GM23248 (cell line): ENCODE results near the gene GJD4. TPM values are rescaled to one million over a fixed set of nuclear protein-coding genes. Genes with fewer than 3 reads are reported as not detected.
A peak's percentile ranks its signal among the peaks of the same experiment; 100 is the strongest.

Experiments used
- DNase-seq: peaks from one replicate; pipeline ENCODE4 v3.0.0-alpha.2; 2015
- H2AFZ ChIP-seq: fragments of 200-600 bp; sonication (generic); 2 replicates; pipeline ENCODE4 v1.6.1; 2016; ENCODE audit warnings: antibody characterized with exemption
- H3F3A ChIP-seq: fragments of 200-600 bp; sonication (generic); 2 replicates; pipeline ENCODE4 v1.6.1; 2016; ENCODE audit warnings: mild to moderate bottlenecking, antibody characterized with exemption, mixed run types; ENCODE audit not compliant: insufficient read depth
- H3K27ac ChIP-seq: fragments of 200-600 bp; sonication (generic); 2 replicates; pipeline ENCODE4 v1.5.1; 2016; ENCODE audit warnings: mild to moderate bottlenecking
- H3K27me3 ChIP-seq: fragments of 200-600 bp; sonication (generic); replicated peaks from 2 replicates; pipeline ENCODE4 v1.6.1; 2016; ENCODE audit warnings: mild to moderate bottlenecking; ENCODE audit not compliant: insufficient read depth
- H3K36me3 ChIP-seq: fragments of 200-600 bp; sonication (generic); 2 replicates; pipeline ENCODE4 v1.6.1; 2016; ENCODE audit warnings: low read depth, mild to moderate bottlenecking
- H3K4me1 ChIP-seq: fragments of 200-600 bp; sonication (generic); 2 replicates; pipeline ENCODE4 v1.6.1; 2016; ENCODE audit warnings: mild to moderate bottlenecking; ENCODE audit not compliant: insufficient read depth
- H3K4me2 ChIP-seq: fragments of 200-600 bp; sonication (generic); one replicate; pipeline ENCODE4 v1.6.1; 2016; ENCODE audit warnings: mild to moderate bottlenecking; ENCODE audit not compliant: unreplicated experiment
- H3K4me3 ChIP-seq: fragments of 200-600 bp; sonication (generic); 2 replicates; pipeline ENCODE4 v1.5.1; 2016; ENCODE audit warnings: mild to moderate bottlenecking
- H3K79me2 ChIP-seq: fragments of 200-600 bp; sonication (generic); 2 replicates; pipeline ENCODE4 v1.6.1; 2016; ENCODE audit warnings: mild to moderate bottlenecking; ENCODE audit not compliant: insufficient read depth
- H3K9ac ChIP-seq: fragments of 200-600 bp; sonication (generic); 2 replicates; pipeline ENCODE4 v1.6.1; 2016; ENCODE audit warnings: mild to moderate bottlenecking
- H3K9me2 ChIP-seq: fragments of 200-600 bp; sonication (generic); 2 replicates; pipeline ENCODE4 v1.6.1; 2016; ENCODE audit warnings: mixed run types, mild to moderate bottlenecking, moderate library complexity; ENCODE audit not compliant: insufficient read depth
- H3K9me3 ChIP-seq: fragments of 200-600 bp; sonication (generic); one replicate; pipeline ENCODE4 v1.6.1; 2017; ENCODE audit warnings: low read depth
- H4K20me1 ChIP-seq: fragments of 200-600 bp; sonication (generic); 2 replicates; pipeline ENCODE4 v1.6.0; 2016; ENCODE audit not compliant: insufficient read depth
- EZH2 ChIP-seq: fragments of 200-600 bp; sonication (generic); IDR thresholded peaks from 2 replicates; pipeline ENCODE4 v1.6.1; 2018; ENCODE audit warnings: antibody characterized with exemption, mild to moderate bottlenecking; ENCODE audit not compliant: insufficient read depth, poor library complexity, severe bottlenecking
- EZH2phosphoT487 ChIP-seq: fragments of 200-600 bp; sonication (generic); IDR thresholded peaks from 2 replicates; pipeline ENCODE4 v1.6.1; 2018; ENCODE audit warnings: antibody characterized with exemption, moderate library complexity, mild to moderate bottlenecking, low read depth; ENCODE audit not compliant: insufficient read depth
- WGBS, 2 experiments: methylation state at CpG; one replicate each; pipeline ENCODE4 v1.1.6; 2015 to 2017; ENCODE audit warnings: low lambda C conversion rate in 2 of 2, low coverage in 1 of 2; ENCODE audit errors: missing lambda C conversion rate in 2 of 2; 5-methylcytosine and 5-hydroxymethylcytosine counted together
- in situ Hi-C: fragments of 300-500 bp; cut with MboI; formaldehyde crosslinking; loops from 2 replicates; pipeline ENCODE4 v1.15.0; 2020
- polyA plus RNA-seq: library from polyadenylated mRNA; unstranded; fragments of >200 nt; fragmentation: Nextera tagmentation; extraction: Ambion mirVana; gene quantifications from 2 replicates; pipeline ENCODE4 v1.2.1, GENCODE V29; 2016
- total RNA-seq: library from RNA; depleted of rRNA; stranded (reverse); fragments of >200 nt; shearing (Covaris generic); gene quantifications from 2 replicates; pipeline ENCODE4 v1.2.3, GENCODE V29; 2014

Gene GJD4
- total and polyA plus RNA-seq, 2 experiments from 2014 or later = not detected

DNA sequence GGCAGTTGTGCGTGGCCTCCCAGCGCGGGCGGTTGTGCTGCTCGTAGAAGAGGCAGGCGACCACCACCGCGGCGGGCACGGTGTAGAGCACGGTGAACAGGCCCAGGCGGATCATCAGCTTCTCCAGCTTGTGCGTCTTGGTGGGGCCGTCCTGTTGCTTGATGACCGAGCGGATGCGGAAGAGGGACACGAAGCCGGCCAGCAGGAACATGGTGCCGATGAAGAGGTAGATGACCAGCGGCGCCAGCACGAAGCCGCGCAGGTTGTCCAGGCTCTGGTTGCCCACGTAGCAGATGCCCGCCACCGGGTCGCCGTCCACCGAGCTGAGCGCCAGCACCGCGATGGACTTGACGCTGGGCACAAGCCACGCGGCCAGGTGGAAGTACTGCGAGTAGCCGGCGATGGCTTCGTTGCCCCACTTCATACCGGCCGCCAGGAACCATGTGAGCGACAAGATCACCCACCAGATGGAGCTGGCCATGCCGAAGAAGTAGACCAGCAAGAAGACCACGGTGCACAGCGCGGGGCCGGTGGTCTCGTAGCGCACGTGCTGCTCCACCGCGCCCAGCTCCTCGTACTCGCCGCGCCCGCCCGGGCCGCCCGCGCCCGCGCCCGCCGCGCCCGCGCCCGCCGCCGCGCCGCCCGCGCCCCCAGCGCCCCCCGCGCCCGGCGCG is 34.7 kb downstream of the GJD4 start:
- Histone ChIP-seq H3K9me3 (no peaks in the 10 kb centered on the region), H3K36me3 (0 out of 2 replicates have a peak, but pooled peaks cover 5% of the 10 kb centered on the region), H3K4me3 (peak overlapping the region; percentile 73), H3K27ac (no peak overlapping the region), H2AFZ (no peak overlapping the region), H3K4me1 (peaks cover 4% of the 10 kb centered on the region), H3K9me2 (no peaks in the 10 kb centered on the region), H3K9ac (peak overlapping the region; percentile 42; the same call in 1 of the 2 replicates), H3K27me3 (no peaks in the 10 kb centered on the region), H4K20me1 (no peaks in the 10 kb centered on the region), H3K79me2 (peaks cover 25% of the 10 kb centered on the region), H3K4me2 (peak overlapping the region; percentile 33), H3F3A (peaks cover 34% of the 10 kb centered on the region)
- in situ Hi-C loops = loop anchor here (10.0 to 25.0 kb wide), 3 partner anchors 272 to 1085 kb away; no protein-coding TSS in a partner anchor
- WGBS, 2 experiments = 31 to 32% methylated on average over 62 to 67 of the region's 83 CpGs
- peak; percentile 60 for DNase-seq
- no peak for TF ChIP-seq EZH2phosphoT487
- no peak for TF ChIP-seq EZH2

DNA sequence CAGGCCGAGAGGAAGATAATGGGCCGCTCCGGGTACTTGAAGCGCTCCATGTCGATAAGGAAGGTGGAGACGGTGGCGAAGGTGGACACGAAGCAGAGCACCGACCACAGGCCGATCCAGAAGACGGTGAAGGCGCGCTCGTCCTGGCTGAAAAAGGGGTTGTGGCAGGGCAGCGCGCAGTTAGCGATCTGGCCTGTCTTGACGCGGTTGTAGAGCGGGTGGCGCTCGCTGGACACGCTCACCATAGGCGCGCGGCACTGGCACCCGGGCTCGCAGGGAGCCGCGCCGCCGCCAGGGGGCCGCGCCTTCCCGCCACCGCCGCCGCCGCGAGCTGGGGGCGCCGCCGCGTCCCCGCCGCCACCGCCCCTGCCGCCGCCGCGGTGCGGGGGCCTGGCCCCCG is 35.3 kb downstream of the GJD4 start:
- H3K27me3 ChIP-seq = no peaks in the 10 kb centered on the region
- in situ Hi-C loops = loop anchor here (10.0 to 25.0 kb wide), 2 partner anchors 272 to 854 kb away; no protein-coding TSS in a partner anchor
- H3K9me2 ChIP-seq = no peaks in the 10 kb centered on the region
- H3K9ac ChIP-seq = peak overlapping the region; percentile 42; the same call in 1 of the 2 replicates
- H3K4me1 ChIP-seq = peaks cover 4% of the 10 kb centered on the region
- H3K4me3 ChIP-seq = peak overlapping the region; percentile 73
- H2AFZ ChIP-seq = no peak overlapping the region
- H3K36me3 ChIP-seq = 0 out of 2 replicates have a peak, but pooled peaks cover 5% of the 10 kb centered on the region
- peak; percentile 91 for DNase-seq
- no peak overlapping the region for H3K27ac ChIP-seq
- H3K4me2 ChIP-seq = peak overlapping the region; percentile 48
- peaks cover 30% of the 10 kb centered on the region for H3F3A ChIP-seq
- TF ChIP-seq EZH2phosphoT487 = no peak
- no peak for TF ChIP-seq EZH2
- H3K9me3 ChIP-seq = no peaks in the 10 kb centered on the region
- peaks cover 25% of the 10 kb centered on the region for H3K79me2 ChIP-seq
- WGBS, 2 experiments = 2 to 3% methylated on average over 32 to 35 of the region's 53 CpGs
- no peaks in the 10 kb centered on the region for H4K20me1 ChIP-seq

DNA sequence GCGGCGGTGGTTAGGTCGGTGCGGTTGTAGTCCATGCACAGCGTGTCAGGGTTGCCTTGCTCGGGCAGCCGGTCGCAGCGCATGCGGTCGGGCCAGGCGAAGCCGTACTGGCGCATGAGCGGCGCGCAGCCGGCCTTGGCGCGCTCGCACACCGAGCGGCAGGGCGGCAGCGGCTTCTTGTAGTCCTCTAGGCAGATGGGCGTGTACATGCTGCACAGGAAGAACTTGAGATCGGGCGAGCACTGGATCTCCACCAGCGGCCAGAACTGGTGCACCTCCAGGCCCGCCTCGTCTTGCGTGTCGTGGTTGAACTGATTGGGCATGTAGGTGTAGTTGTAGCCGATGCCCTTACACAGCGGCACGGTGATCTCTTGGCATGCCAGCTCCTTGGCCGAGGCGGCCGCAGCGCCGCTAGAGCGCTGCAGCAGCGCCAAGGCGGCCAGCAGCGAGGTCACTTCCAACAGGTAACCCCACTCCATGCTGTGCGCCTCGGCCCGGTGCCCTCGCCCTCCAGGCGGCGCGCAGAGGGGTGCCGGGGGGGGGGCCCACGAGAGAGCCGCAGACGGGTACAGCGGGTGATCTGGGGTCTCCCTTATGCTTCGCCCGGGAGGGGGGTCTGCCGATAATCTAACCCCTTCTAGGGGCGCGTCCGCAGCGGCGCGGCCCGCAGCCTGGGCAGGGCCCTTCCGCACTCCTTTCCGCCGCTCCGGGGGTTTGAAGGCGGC is 36.0 kb downstream of the GJD4 start:
- 0 out of 2 replicates have a peak, but pooled peaks cover 5% of the 10 kb centered on the region for H3K36me3 ChIP-seq
- no peaks in the 10 kb centered on the region for H3K9me3 ChIP-seq
- no peaks in the 10 kb centered on the region for H3K9me2 ChIP-seq
- DNase-seq = peak; percentile 94
- H3K9ac ChIP-seq = peak overlapping the region; percentile 70
- peaks cover 25% of the 10 kb centered on the region for H3K79me2 ChIP-seq
- H3K4me3 ChIP-seq = peak overlapping the region; percentile 78
- no peaks in the 10 kb centered on the region for H3K27me3 ChIP-seq
- H4K20me1 ChIP-seq = no peaks in the 10 kb centered on the region
- TF ChIP-seq EZH2phosphoT487 = no peak
- no peak for TF ChIP-seq EZH2
- H3K4me1 ChIP-seq = peaks cover 4% of the 10 kb centered on the region
- peak overlapping the region; percentile 99 for H3K4me2 ChIP-seq
- peaks cover 25% of the 10 kb centered on the region for H3F3A ChIP-seq
- H2AFZ ChIP-seq = peak overlapping the region; percentile 95
- in situ Hi-C loops = loop anchor here (10.0 to 25.0 kb wide), 2 partner anchors 271 to 854 kb away; no protein-coding TSS in a partner anchor
- 1 to 2% methylated on average over 49 to 59 of the region's 72 CpGs for WGBS, 2 experiments
- peak overlapping the region; percentile 40 for H3K27ac ChIP-seq

DNA sequence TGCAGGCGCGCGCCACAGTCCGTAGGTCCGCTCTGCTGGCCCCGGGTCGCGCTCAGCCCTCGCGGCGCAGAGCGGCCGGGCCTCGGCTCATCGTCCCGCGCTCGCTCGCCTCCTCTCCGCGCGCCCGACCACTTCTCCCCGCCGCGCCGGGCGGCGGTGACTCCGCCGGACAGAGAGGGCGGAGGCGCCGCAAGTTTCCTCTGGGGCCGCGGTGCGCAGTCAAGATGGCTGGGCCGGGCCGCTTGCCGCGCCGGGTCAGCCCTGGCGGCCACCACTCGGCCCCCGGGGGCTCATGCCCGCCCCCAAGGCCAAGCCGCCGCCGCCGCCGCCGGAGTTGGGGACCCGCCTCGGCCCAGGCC is 36.5 kb downstream of the GJD4 start:
- peak overlapping the region; percentile 95 for H2AFZ ChIP-seq
- in situ Hi-C loops = loop anchor here (10.0 to 25.0 kb wide), 2 partner anchors 271 to 853 kb away; no protein-coding TSS in a partner anchor
- peak overlapping the region; percentile 40 for H3K27ac ChIP-seq
- H3K9me2 ChIP-seq = no peaks in the 10 kb centered on the region
- peak; percentile 84 for DNase-seq
- H3K36me3 ChIP-seq = 0 out of 2 replicates have a peak, but pooled peaks cover 5% of the 10 kb centered on the region
- peak overlapping the region; percentile 70 for H3K9ac ChIP-seq
- H3F3A ChIP-seq = peaks cover 19% of the 10 kb centered on the region
- H3K27me3 ChIP-seq = no peaks in the 10 kb centered on the region
- peak overlapping the region; percentile 78 for H3K4me3 ChIP-seq
- peaks cover 25% of the 10 kb centered on the region for H3K79me2 ChIP-seq
- peaks cover 4% of the 10 kb centered on the region for H3K4me1 ChIP-seq
- no peaks in the 10 kb centered on the region for H3K9me3 ChIP-seq
- WGBS, 2 experiments = 0 to 2% methylated on average over 31 to 33 of the region's 54 CpGs
- H3K4me2 ChIP-seq = peak overlapping the region; percentile 99
- no peaks in the 10 kb centered on the region for H4K20me1 ChIP-seq
- TF ChIP-seq EZH2 (no peak), EZH2phosphoT487 (no peak)
